Measurements from ENCODE around the gene FAM210A. TPM values are rescaled to one million over a fixed set of nuclear protein-coding genes. Genes with fewer than 3 reads are reported as not detected.
"Not testable (repeated sequence)": the region's sequence is repeated elsewhere in the genome, so short reads cannot be mapped to it uniquely, and the experiment has no call there.

The FAM210A gene, protein sequence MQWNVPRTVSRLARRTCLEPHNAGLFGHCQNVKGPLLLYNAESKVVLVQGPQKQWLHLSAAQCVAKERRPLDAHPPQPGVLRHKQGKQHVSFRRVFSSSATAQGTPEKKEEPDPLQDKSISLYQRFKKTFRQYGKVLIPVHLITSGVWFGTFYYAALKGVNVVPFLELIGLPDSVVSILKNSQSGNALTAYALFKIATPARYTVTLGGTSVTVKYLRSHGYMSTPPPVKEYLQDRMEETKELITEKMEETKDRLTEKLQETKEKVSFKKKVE
- total RNA-seq, result 10 to 100 TPM; 46.8 to 56.4 TPM

DNA sequence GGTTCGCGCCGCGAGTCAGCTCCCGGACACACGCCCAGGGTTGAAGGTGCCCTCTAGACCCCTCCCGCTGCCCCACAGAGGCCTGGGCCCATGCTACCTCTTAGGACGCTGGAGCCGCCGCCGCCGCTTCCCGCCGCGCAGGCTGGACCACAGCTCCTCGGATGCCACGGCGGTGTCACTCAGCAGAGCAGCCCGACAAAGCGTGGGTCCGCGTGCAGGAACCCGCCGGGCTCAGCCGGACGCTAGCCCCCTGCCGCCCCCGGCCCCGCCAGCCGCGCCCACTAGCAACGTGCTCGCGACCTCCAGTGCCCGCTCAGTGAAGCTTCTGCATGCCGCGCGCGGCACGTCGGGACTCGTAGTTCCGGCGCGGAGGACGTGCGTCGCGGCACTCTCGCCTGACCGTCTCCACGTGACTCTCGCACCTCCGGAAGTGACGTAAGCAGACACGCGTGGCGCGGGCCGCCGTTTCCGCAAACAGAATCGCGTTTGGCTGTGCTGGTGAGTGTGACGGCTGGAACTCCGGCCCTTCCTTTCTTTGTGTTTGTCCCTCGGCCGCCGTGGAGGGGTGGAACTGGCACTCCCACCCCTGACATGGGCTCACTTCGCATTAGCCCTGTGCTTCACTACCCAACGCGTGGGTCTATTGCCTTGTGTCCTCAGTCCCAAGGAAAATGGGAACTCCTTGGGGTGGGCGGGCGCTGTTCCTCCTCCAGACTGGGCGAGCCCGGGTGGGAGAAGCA is at the start of gene FAM210A, which contains the start of gene RNMT:
TSS of gene FAM210A (minus strand) at position 327 of the 740 bp plus-strand sequence. CDS start 44,481 bp downstream, outside the sequence.
TSS of gene RNMT (plus strand) at position 442 of the 740 bp plus-strand sequence. CDS start 4,845 bp downstream, outside the sequence.
- DNase-seq (peak; percentile 97), ATAC-seq (peak; percentile 94)
- CTCF ChIA-PET, result interaction anchor here (0.9 to 1.0 kb wide), 3 partner anchors 9 to 510 kb away, joined by 3 to 4 read pairs (median 3); no protein-coding TSS in a partner anchor
- peak within 1 kb of the TSS; percentile 96 for H3K27ac Mint-ChIP-seq
- POLR2A ChIA-PET, result interaction anchor here (0.5 to 1.4 kb wide), 4 partner anchors 9 to 1056 kb away, joined by 3 read pairs; no protein-coding TSS in a partner anchor
- peaks cover 35% of the 10 kb centered on the region for H3K36me3 Mint-ChIP-seq (ENCODE audit: low read depth)
- peaks cover 50% of the 10 kb centered on the region for H3K4me1 Mint-ChIP-seq
- intact Hi-C loops (cut with DNase I, micrococcal nuclease), result loop anchor here (1.0 to 10.0 kb wide), 16 partner anchors 52 to 1874 kb away; partner anchors contain the start of genes AFG3L2 (in 1 of the 2), CEP192 (in 1 of the 2), CEP76 (in 1 of the 2) and CHMP1B (in 1 of the 2)
- H3K4me3 Mint-ChIP-seq, result peak within 1 kb of the TSS; percentile 84
- H3K9me3 Mint-ChIP-seq (ENCODE audit: low read depth), result no peaks in the 10 kb centered on the region
- H3K27me3 Mint-ChIP-seq, result no peaks in the 10 kb centered on the region

DNA sequence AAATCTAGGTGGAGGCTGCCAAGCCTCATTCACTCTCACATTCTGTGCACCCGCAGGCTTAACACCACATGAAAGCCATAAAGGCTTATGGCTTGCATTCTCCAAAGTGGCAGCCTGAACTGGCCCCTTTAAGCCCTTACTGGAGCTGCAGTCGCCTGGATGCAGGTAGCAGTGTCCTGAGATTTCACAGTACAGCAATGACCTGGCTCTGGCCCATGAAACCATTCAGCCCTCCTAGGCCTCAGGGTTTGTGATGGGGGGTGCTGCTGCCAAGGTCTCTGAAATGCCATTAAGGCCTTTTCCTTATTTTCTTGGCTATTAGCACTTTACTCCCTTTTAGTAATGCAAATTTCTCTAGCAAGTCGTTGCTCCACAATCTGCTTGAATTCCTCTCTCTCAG is 48.7 kb upstream of the FAM210A start:
- Mint-ChIP-seq H3K9me3 (ENCODE audit: low read depth) (peaks cover 10% of the 10 kb centered on the region), H3K4me3 (no peak overlapping the region), H3K27ac (no peak overlapping the region), H3K27me3 (peaks cover 10% of the 10 kb centered on the region), H3K36me3 (ENCODE audit: low read depth) (no peaks in the 10 kb centered on the region), H3K4me1 (no peaks in the 10 kb centered on the region)
- ChIA-PET POLR2A (no interaction called here), CTCF (interaction anchor here (1.6 kb wide), 1 partner anchor 15 kb away, joined by 4 read pairs; no protein-coding TSS in a partner anchor)
- DNase-seq, result no peak
- no peak for ATAC-seq
- intact Hi-C loops (cut with DNase I, micrococcal nuclease), result no loop called here

DNA sequence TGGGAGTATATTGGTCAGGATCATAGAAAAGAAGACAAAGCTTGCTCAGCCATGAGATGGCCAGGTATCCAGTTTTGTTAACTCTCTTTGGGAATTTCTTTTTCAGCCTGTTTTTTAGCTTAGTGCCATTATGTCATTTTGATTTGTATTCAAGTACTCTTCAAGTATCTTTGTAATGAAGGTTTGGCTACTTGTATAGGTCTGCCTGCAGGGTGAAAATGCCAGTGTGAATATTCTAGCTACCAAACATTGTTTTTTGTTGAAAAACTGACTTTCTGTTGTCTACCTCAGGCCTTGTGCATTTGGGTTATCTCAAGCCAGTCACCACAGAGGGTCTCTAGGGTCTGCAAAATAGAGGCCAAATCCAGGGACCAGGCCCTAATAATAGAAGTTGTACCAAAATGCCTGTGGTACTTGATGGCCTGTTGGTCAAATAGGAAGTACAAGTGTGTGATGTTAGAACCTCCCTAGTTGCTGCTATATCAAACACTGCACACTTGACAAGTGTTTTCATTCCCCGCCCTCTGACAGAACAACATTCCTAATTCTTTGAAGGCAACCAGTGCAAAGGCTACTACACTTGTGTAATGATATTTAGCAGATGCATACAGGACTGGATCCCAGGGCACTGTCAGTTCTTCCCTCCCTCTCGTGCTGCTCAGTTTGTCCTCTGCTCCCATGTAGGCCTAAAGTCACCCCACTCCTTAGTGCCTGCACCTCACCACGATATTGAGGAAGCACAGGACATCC is 36.5 kb upstream of the FAM210A start:
- Mint-ChIP-seq H3K36me3 (ENCODE audit: low read depth) (peaks cover 62% of the 10 kb centered on the region), H3K27ac (no peak overlapping the region), H3K4me3 (no peak overlapping the region), H3K9me3 (ENCODE audit: low read depth) (peaks cover 35% of the 10 kb centered on the region), H3K27me3 (no peaks in the 10 kb centered on the region), H3K4me1 (no peaks in the 10 kb centered on the region)
- DNase-seq (no peak), ATAC-seq (no peak)
- ChIA-PET CTCF (interaction anchor here (0.9 kb wide), 1 partner anchor 50 kb away, joined by 3 read pairs; no protein-coding TSS in a partner anchor), POLR2A (no interaction called here)
- intact Hi-C loops (cut with DNase I, micrococcal nuclease), result no loop called here

DNA sequence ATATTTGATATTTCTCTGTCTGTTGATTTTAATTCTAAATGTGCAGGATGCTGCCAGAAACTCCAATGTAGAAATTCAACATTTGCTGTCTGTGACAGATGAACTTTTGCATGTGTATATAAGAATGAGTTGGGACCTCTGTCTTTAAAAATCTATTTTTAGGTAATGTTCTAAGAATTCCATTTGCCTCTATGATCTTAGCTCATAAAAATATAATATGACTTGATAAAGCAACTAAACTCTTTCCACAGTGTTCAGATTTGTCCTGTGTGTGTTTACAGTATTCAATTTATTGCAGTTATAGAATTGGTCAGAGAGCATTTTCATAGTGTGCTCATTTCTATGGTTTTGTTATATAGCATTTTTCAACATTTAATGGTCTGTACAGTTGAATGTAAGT is 33.7 kb upstream of the FAM210A start:
- no peak overlapping the region for H3K4me3 Mint-ChIP-seq
- CTCF ChIA-PET, result interaction anchor here (1.8 kb wide), 1 partner anchor 14 kb away, joined by 4 read pairs; no protein-coding TSS in a partner anchor
- H3K9me3 Mint-ChIP-seq (ENCODE audit: low read depth), result peaks cover 19% of the 10 kb centered on the region
- H3K4me1 Mint-ChIP-seq, result no peaks in the 10 kb centered on the region
- ATAC-seq (no peak), DNase-seq (no peak)
- H3K36me3 Mint-ChIP-seq (ENCODE audit: low read depth), result peaks cover 85% of the 10 kb centered on the region
- no peak overlapping the region for H3K27ac Mint-ChIP-seq
- POLR2A ChIA-PET, result no interaction called here
- intact Hi-C loops (cut with DNase I, micrococcal nuclease), result no loop called here
- H3K27me3 Mint-ChIP-seq, result no peaks in the 10 kb centered on the region

DNA sequence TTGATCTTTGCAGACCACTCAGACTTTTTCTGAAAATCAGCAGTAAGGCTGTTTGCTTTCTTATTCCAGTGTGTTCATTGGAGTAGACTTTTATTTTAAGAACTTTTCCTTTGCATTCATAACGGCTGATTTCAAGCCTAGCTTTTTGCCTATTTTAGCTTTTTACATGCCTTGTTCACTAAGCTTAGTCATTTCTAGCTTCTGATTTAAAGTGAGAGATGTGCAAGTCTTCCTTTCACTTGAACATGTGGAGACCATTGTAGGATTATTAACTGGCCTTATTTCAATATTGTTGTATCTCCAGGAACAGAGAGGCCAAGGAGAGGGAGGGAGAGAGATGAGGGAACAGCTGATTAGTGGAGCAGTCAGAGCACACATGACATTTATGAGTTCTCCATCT is 32.3 kb upstream of the FAM210A start:
- no peak for DNase-seq
- CTCF ChIA-PET, result interaction anchor here (1.4 kb wide), 1 partner anchor 22 kb away, joined by 3 read pairs; no protein-coding TSS in a partner anchor
- no peaks in the 10 kb centered on the region for H3K27me3 Mint-ChIP-seq
- H3K27ac Mint-ChIP-seq, result no peak overlapping the region
- peaks cover 9% of the 10 kb centered on the region for H3K9me3 Mint-ChIP-seq (ENCODE audit: low read depth)
- no peaks in the 10 kb centered on the region for H3K4me1 Mint-ChIP-seq
- POLR2A ChIA-PET, result interaction anchor here (0.9 kb wide), 1 partner anchor 867 kb away, joined by 3 read pairs; no protein-coding TSS in a partner anchor
- ATAC-seq, result no peak
- H3K36me3 Mint-ChIP-seq (ENCODE audit: low read depth), result peaks cover 82% of the 10 kb centered on the region
- intact Hi-C loops (cut with DNase I, micrococcal nuclease), result no loop called here
- H3K4me3 Mint-ChIP-seq, result no peak overlapping the region

DNA sequence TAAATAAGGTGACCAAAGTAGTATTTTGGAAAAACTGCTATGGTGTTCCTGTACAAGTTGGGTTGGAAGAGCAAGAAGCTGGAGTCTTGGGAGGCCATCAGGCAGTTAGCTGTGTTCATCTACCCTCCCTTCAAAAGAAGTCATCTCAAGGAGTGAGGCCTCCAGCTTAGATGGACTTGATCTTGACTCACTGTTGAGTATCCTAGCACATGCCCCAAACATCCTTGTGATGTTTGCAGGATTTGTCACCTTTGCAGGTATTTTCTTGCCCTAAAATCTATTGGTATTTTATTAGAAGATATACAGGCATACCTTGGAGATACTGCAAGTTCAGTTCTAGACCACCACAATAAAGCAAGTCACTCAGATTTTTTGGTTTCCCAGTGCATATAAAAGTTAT is 30.3 kb upstream of the FAM210A start:
- no peak for ATAC-seq
- DNase-seq, result no peak
- Mint-ChIP-seq H3K4me3 (no peak overlapping the region), H3K36me3 (ENCODE audit: low read depth) (peaks cover 77% of the 10 kb centered on the region), H3K27me3 (no peaks in the 10 kb centered on the region), H3K9me3 (ENCODE audit: low read depth) (no peaks in the 10 kb centered on the region), H3K27ac (no peak overlapping the region), H3K4me1 (no peaks in the 10 kb centered on the region)
- CTCF ChIA-PET, result no interaction called here
- POLR2A ChIA-PET, result no interaction called here
- intact Hi-C loops (cut with DNase I, micrococcal nuclease), result no loop called here

DNA sequence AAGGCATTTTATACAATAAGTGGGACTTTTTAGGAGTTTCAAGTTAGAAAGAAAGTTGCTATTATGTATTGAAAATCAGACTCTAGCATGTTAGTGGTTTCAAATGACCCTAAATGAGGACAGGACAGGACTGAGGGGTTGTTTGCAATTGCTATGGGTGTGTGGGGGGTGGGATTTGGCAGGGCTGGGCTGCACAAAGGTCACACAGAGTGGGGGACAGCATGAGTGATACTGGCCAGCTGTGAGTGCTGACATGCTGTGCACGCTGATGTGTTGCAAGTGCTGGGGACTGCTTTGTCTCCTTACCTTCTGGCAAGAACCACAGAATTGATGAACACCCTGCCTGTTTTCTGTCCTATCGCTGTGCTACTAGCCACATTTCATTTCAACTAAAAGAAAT is 29.9 kb upstream of the FAM210A start:
- no peak for DNase-seq
- Mint-ChIP-seq H3K4me1 (no peaks in the 10 kb centered on the region), H3K36me3 (ENCODE audit: low read depth) (peaks cover 77% of the 10 kb centered on the region), H3K27ac (no peak overlapping the region), H3K27me3 (no peaks in the 10 kb centered on the region), H3K4me3 (no peak overlapping the region), H3K9me3 (ENCODE audit: low read depth) (peaks cover under 1% of the 10 kb centered on the region)
- POLR2A ChIA-PET, result no interaction called here
- ATAC-seq, result no peak
- intact Hi-C loops (cut with DNase I, micrococcal nuclease), result no loop called here
- CTCF ChIA-PET, result no interaction called here

DNA sequence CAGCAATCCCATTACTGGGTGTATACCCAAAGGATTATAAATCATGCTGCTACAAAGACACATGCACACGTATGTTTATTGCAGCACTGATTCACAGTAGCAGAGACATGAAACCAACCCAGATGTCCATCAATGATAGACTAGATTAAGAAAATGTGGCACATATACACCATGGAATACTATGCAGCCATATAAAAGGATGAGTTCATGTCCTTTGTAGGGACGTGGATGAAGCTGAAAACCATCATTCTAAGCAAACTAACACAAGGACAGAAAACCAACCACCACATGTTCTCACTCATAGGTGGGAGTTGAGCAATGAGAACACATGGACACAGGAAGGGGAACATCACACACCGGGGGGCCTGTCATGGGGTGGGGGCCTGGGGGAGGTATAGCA is 25.2 kb upstream of the FAM210A start:
- H3K36me3 Mint-ChIP-seq (ENCODE audit: low read depth), result peaks cover 75% of the 10 kb centered on the region
- H3K4me1 Mint-ChIP-seq; H3K9me3 Mint-ChIP-seq (ENCODE audit: low read depth); POLR2A ChIA-PET; ATAC-seq; H3K27me3 Mint-ChIP-seq; intact Hi-C loops (cut with DNase I, micrococcal nuclease); DNase-seq; H3K27ac Mint-ChIP-seq; H3K4me3 Mint-ChIP-seq; CTCF ChIA-PET: not testable (repeated sequence)

DNA sequence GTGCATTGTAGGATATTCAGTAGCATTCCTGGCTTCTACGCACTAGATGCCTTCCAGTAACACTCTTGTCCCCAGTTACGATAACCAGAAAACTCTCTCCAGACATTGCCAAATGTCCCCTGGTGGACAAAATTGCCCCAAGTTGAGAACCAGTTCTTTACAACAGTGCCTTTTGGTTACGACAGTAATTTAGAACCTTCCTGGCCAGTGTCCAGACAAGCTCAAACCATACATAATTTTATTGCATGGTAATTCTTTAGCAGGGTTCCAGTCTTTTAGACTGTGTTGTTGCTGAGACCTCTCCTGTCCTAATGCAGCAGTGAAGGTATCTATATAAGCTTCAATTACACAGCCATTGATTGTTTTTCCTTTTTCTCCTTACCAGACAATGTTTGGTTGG is 20.3 kb upstream of the FAM210A start:
- Mint-ChIP-seq H3K27me3 (no peaks in the 10 kb centered on the region), H3K4me3 (no peak overlapping the region), H3K27ac (no peak overlapping the region), H3K4me1 (no peaks in the 10 kb centered on the region), H3K36me3 (ENCODE audit: low read depth) (peaks cover 72% of the 10 kb centered on the region), H3K9me3 (ENCODE audit: low read depth) (peaks cover 2% of the 10 kb centered on the region)
- intact Hi-C loops (cut with DNase I, micrococcal nuclease), result loop anchor here (5.0 to 10.0 kb wide), 2 partner anchors 51 to 58 kb away; no protein-coding TSS in a partner anchor
- ATAC-seq (no peak), DNase-seq (no peak)
- POLR2A ChIA-PET, result no interaction called here
- CTCF ChIA-PET, result interaction anchor here (1.2 kb wide), 1 partner anchor 525 kb away, joined by 3 read pairs; no protein-coding TSS in a partner anchor

DNA sequence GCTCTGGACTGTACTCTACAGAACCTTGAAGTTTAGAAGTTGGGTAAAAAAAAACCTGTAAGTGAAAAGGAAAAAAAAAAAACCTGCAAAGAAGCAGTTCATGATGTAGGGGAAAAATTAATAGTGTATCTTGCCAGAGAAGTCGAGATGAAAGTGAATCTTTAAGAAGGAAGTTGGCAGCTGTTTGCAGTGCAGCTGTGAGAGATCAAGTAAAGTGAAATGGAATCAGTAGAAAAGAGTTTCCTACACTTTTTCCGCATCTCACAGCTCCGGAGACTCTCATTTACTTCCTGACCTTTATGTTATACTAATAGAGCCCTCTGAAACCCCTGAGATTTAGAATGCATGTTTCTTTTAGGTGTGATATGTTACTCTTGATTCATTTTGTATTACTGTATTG is 19.3 kb upstream of the FAM210A start:
- CTCF ChIA-PET, result interaction anchor here (1.2 kb wide), 1 partner anchor 524 kb away, joined by 3 read pairs; no protein-coding TSS in a partner anchor
- DNase-seq (no peak), ATAC-seq (no peak)
- H3K27ac Mint-ChIP-seq, result no peak overlapping the region
- H3K4me3 Mint-ChIP-seq, result no peak overlapping the region
- intact Hi-C loops (cut with DNase I, micrococcal nuclease), result loop anchor here (5.0 to 10.0 kb wide), 2 partner anchors 52 to 59 kb away; no protein-coding TSS in a partner anchor
- POLR2A ChIA-PET, result interaction anchor here (0.7 kb wide), 1 partner anchor 622 kb away, joined by 3 read pairs; no protein-coding TSS in a partner anchor
- H3K9me3 Mint-ChIP-seq (ENCODE audit: low read depth), result no peaks in the 10 kb centered on the region
- peaks cover 68% of the 10 kb centered on the region for H3K36me3 Mint-ChIP-seq (ENCODE audit: low read depth)
- H3K27me3 Mint-ChIP-seq, result no peaks in the 10 kb centered on the region
- H3K4me1 Mint-ChIP-seq, result peaks cover 2% of the 10 kb centered on the region

DNA sequence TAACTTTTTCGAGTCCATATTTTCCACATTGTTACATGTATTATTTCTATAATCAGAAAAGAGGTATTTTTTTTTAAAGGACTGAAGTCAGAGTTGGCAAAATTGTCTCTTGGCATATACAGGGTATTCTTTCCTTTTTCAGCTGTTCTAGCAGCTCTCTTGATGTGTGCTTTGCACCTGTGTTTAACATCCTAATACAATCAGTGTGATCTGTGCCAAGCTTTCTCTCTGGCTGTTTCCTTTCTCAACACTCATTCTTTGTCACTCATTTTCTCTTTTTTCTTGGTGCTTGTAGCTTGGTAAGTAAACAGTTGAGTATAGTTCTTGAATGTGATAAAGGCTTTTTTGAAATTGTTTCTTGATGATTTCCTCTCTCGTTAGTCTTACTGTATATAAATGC is 9.3 kb upstream of the FAM210A start:
- Mint-ChIP-seq H3K4me1 (peaks cover 13% of the 10 kb centered on the region), H3K36me3 (ENCODE audit: low read depth) (peaks cover 55% of the 10 kb centered on the region), H3K9me3 (ENCODE audit: low read depth) (no peaks in the 10 kb centered on the region), H3K27me3 (no peaks in the 10 kb centered on the region), H3K4me3 (no peak overlapping the region), H3K27ac (peak overlapping the region; percentile 3)
- CTCF ChIA-PET, result interaction anchor here (0.7 to 1.0 kb wide), 2 partner anchors 9 to 21 kb away, joined by 3 read pairs; partner anchors contain the start of genes FAM210A and RNMT
- POLR2A ChIA-PET, result interaction anchor here (1.4 kb wide), 1 partner anchor 8 kb away, joined by 3 read pairs; no protein-coding TSS in a partner anchor
- ATAC-seq, result no peak
- no peak for DNase-seq
- intact Hi-C loops (cut with DNase I, micrococcal nuclease), result loop anchor here in 1 of 2 experiments (10.0 kb wide), 1 partner anchor 399 kb away; the partner anchor contains the start of gene ZNF519
